HG02642 (cell line): ENCODE data around the gene TRIOBP.
"Not testable (repeated sequence)": the region's sequence is repeated elsewhere in the genome, so short reads cannot be mapped to it uniquely, and the experiment has no call there.

Experiments
- ATAC-seq: cut with Tn5 transposase; IDR thresholded peaks from one replicate; pipeline ENCODE4 v1.9.1; 2021; ENCODE audit warnings: mild to moderate bottlenecking; ENCODE audit not compliant: unreplicated experiment, poor library complexity

The TRIOBP gene

DNA sequence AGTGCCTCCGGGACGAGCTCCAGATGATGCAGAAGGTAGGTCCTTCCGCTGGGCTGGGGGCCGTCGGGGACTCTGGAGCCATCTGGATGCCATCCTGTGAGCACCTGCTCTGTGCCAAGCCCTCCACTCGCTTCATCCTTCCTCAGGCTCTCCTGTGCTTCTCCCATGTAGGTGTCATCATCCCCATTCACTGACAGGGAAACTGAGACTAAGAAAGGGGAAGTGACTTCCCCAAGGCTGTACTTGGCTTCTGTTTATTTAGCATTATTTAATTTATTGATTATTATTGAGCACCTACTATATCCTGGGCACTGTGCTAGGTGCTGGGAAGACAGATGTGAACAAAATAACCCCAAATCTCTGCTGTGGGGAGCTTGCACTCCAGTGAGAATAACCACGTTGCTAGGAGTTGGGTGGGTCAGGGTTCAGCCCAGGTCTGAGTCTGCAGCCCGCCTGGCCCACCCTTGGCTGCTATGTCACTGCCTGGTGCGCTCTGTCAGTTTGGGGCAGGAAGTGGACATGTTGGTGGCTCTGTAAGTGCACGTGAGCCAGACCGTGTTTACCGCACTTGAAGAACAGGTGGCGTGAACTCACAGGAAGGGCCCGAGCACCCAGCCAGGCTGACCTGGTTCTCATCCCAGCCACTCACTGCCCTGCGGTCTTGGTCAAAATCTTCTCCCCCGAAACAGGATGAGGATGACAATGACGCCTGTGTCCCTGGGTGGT lies 75.0 kb downstream of the TRIOBP start:
- no peak for ATAC-seq

DNA sequence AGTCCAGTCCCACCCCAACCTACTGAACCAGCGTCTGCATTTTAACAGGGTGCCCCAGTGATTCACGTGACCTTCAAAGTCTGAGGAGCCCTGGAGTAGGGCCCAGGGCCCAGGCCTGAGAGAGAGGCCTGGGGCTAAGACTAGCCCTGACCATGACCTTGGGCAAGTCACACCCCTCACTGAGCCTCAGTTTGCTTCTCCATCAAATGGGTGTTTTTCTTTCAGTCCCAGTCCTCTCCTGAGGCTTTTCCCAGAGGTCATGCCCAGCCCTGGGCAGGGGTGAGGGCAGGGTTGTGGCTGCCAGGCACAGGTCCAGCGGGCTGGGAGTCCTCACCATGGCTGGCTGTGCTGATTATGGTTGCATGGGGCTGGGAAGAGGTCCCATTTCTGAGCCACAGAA lies 77.9 kb downstream of the TRIOBP start:
- no peak for ATAC-seq

DNA sequence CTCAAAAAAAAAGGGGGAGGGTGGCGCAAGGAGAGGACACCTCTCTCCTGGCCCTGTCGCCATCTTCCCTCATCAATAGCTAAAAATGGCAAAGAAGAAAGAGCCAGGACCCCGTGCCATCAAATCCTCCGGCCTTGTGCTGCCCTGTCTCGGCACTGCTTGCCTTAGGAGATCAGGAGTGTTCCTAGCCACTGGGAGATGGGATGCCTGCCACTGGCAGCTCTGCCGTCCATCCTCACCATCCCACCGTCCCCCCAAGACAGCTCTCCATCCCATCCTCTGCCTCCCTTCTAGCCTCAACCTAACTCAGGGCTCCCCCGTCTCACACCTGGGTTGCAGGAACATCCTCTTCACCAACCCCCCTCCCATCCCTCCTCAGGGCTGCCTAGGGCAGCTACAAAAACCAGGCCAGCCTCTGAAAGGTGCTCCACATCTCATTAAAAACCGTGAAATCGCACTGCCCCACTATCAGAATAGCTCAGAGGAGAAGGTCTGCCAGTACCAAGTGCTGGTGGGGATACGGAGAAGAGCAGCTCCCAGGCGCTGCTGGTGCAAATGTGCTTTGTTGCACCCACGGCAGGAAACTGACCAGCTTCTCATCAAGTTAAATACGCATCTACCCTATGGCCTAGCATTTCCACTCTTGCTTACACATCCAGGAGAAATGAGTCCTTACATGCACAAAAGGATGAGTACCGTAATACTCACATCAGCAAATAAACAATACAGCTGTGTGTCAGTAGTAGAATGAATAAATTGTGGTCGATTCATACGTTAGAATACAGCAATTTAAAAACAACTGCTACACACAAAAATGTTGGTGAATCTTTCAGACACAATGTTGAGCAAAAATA lies 79.2 kb downstream of the TRIOBP start:
- no peak for ATAC-seq

DNA sequence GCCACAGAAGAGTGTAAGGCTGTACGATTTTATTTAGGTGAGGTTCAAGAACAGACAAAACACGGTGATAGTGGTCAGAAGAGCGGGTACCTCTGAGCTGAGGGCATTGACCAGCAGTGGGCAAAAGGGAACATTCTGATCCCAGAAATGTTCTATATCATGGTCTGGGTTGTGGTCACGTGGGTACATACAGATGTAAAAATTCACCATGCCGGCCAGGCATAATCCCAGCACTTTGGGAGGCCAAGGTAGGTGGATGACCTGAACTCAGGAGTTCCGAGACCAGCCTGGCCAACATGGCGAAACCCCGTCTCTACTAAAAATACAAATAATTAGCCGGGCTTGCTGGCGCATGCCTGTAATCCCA lies 79.8 kb downstream of the TRIOBP start:
- no peak for ATAC-seq

DNA sequence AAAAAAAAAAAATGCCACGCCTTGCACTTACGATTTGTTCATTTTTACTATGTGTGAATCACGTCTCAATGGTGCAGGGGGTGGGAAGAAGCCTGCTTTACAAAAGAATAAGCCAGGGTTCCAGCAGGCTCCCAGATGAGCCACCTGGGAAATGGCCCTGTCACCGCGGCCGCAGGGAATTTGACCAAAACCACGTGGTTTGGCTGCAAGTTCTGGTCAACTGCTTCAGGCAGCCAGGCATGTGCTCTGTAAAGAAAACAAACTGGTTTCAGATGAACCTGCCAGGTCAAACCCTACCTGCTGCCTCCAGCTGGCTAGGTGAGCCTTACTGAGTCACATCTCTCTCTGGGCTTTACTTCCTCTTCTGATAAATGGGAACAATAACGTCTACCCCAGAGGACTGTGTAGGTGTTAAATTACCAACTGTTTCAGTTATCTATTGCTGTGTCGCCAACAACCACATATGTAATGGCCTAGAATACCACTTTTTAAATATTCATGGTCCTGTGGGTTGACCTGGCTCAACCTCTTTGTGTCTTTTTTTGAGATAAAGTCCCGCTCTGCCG lies 80.4 kb downstream of the TRIOBP start:
- ATAC-seq: no peak

DNA sequence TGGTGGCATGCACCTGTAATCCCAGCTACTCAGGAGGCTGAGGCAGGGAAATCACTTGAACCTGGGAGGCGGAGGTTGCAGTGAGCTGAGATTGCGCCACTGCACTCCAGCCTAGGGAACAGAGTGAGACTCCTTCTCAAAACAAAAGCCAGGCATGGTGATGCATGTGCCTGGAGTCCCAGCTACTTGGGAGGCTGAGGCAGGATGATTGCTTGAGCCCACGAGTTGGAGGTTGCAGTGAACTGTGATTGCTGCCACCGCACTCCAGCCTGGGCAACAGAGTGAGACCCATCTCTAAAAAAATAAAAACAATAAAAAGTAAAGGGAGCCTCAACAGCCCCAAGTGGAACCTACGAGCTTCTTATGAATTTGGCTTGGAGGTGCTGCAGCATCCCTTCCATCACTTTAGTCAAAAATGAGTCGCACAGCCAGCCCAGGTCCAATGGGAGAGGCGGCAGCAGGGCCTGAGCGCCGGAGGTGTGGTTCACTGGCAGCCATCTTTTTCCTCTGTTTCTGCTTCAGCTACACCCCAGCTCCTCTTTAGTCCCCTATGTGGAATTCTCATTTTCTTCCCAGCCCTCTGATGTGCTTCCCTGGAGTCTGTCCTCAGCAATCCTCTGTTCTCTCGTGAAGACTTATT lies 81.6 kb downstream of the TRIOBP start:
- ATAC-seq: no peak

DNA sequence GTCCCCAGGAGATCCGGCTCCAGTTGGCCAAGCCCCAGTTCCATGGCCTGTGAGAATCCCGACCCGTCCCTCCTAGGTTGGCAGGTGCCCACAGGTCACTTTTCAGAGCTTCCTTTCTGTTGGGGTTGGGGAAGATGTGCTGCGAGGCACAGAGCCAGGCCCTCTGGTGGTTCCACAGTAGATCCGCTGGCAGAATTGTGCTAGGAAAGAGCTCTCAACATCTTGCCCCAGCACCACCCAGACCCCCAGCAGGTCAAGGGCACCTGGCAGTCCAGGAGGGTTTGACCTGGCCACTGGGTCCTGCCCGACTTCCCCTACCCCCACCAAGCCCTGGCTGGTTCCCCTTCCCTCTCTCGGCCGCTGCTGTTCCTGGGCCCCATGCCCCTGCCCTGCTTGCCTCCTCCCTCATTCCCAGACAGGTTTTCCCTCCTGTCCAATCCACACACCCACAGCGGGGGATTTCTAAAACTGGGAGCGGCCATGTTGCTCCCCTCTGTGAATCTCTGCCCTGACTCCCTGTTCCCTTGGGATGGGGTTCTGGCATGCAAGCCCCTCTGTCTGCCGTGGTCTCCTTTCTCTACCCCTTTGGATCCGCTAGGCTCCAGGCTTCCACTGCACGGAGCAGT lies 84.7 kb downstream of the TRIOBP start:
- no peak for ATAC-seq

DNA sequence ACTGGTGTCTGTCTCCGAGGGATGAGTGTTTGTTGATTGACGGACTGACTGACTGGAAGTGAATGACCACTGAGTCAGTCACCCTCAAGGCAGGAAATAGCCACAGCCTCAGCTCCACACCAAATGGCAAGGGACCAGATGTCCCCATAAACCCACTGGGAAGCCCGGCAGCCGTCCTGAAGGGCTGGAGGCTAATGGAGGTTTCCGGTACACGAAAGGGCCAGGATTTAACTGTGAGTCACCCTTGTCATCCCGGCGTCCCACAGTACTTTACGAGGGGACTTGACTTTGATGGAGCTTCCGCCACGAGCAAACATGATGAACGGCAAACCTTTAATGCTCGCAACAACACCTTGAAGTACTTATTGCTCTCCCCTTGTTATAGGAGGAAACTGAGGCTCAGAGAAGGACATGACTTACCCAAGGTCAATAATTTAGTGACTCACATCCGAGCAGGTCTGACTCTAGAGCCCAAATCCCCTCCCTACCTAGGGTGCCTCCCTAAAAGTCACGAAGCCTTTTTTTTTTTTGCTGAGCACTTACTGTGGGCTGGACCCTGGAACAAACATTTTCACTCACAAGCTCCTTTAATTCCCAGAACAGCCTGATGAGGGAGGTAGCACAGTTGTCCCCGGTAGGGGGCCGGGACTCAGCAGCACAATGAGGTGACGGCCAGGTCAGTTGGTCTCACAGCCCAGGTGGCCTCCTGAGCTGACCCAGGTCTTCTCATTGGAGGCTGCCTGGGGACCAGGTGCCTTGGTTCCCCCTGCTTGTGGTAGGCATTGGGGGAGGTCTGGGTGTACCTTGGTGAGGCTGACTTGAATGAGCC lies 85.7 kb downstream of the TRIOBP start:
- no peak for ATAC-seq

DNA sequence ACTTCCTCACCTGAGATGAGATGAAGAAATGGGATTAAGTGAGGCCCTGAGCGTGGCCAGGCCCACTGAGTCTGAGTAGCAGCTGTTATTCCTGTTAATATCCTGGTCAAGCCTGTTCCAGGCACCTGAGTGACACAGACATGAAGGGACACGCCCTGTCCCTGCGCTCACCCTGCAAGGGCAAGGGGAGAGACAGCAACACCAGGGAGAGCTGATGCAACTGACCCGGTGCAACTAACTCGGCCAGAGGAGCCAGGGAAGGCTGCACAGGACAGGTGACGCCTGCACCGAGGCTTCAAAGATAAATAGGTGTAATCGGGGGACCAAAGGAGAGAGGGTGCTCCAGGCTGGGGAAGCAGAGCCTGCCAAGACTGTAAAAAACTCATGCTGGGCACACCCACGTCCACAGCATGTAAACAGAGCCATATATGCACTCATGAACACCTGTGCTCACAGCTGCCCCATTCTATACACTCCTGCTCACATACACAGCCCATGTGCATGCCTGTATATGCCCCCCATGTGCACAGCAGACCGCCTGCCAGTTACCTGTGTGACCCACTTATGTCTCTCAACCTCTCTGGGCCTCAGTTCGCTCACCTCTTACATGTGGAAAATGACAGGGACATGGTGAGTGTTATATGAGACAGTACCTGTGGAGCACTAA lies 88.1 kb downstream of the TRIOBP start:
- ATAC-seq: no peak

DNA sequence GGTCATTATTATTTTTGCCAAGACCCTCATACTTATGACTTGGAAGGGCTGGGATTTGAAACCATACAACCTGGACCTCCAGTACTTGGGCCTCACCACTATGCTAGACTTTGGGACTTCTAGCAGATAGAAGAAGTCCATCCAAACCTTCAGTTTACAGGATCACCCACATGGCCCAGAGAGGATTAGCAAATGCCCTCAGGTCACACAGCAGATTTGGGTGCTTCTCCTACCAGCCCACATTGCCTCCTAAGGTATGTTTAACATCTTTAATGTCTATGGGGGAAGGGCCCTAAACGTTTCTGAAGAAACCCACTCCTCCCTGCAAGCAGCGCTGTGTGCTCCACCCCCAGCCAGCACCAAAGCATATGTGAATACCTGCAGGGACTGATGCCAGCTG lies 93.4 kb downstream of the TRIOBP start:
- no peak for ATAC-seq

DNA sequence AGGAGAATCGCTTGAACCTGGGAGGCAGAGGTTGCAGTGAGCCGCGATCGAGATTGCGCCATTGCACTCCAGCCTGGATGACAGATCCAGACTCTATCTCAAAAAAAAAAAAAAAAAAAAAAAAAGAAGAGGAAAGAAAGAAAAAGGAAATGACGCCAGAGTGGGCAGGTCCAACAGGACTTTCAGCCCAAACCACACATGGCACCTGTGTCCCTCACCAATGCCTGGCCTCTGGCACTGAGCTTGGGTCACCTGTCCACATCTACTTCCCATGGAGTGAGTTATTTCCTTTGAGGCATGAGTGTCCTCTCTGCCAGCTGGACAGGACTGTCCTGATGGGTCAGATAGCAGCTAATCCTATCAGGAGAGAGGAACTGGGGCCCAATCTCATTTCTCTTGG lies 95.6 kb downstream of the TRIOBP start:
- ATAC-seq: no peak

DNA sequence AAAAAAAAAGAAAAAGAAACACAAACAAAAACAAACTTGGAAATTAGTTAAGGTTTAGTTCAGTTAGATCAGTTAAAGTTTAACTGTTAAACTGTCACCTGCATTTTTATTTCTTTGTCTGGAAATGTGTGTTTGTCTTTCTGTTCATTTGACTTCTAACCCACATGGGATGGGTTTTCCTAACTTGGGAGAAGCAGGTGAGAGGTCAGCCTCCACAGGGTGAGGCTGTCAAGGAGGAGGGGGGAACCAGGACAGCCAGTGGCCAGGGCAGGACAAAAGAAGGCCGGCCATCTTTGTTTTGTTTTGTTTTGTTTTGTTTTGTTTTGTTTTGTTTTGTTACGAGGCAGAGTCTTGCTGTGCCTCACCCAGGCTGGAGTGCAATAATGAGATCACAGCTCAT lies 97.5 kb downstream of the TRIOBP start:
- ATAC-seq: no peak

DNA sequence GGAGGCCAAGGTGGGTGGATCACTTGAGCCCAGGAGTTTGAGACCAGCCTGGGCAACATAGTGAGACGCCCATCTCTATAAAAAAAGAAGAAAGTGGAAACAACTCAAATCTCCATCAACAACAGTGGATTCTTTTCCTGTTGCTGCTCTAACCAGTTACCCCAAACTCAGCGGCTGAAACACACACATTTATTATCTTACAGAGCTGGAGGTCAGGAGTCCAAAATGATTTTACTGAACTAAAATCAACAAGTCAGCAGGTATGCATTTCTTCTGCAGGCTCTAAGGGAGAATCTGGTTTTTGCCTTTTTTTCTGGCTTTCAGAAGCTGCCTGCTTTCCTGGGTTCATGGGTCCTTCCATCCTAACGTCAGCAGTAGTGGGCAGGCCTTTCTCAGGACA lies 99.2 kb downstream of the TRIOBP start:
- ATAC-seq: no peak

DNA sequence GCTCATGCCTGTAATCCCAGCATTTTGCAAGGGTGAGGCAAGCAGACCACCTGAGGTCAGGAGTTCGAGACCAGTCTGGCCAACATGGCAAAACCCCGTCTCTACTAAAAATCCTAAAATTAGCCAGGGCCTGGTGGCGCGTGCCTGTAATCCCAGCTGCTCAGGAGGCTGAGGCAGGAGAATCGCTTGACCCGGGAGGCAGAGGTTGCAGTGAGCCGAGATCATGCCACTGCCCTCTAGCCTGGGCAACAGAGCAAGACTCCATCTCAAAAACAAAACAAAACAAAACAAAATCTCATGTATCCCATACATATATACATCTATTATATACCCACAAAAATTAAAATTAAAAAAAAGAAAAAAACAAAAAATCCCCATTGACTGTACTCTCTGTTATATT lies 100.4 kb downstream of the TRIOBP start:
- ATAC-seq: not testable (repeated sequence)

DNA sequence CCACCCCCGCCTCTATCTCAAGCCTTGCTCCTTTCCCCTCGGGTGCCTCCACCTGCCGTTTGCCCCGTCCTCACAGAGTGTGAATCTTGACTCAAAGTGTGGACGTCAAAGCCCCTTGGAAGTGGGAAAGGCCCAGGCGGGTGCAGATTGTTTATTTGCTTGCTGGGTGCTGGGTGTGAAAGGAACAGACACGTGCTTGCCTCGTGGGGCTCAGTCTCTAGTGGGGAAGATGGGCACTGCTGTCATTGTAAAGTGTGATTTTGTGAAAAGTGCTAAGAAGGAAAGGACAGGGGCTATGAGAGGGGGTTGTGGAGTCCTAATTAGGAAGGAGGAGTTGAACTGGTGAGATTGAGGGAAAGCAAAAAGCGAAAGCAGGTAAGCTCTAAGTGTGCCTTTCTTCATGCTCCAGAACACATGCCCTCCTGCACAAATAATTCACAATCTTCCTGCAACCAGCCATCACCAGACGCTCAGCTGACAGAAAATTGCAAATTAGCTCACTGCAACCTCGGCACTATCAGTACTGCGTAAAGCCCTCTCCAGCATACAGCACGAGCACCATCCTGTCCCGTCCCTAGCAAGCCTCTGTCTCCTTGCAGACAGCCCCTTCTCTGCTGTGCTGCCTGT lies 101.1 kb downstream of the TRIOBP start:
- ATAC-seq: no peak

DNA sequence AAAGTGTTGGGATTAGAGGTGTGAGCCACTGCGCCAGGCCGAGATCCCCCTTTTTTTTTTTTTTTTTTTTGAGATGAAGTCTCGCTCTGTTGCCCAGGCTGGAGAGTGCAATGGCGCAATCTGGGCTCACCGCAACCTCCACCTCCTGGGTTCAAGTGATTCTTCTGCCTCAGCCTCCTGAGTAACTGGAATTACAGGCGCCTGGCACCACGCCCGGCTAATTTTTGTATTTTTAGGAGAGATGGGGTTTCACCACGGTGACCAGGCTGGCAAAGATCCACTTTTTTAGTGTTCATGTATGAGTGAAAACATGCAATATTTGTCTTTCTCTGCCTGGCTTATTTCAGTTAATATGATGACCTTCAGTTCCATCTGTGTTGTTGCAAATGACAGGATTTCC lies 103.1 kb downstream of the TRIOBP start:
- ATAC-seq: not testable (repeated sequence)

DNA sequence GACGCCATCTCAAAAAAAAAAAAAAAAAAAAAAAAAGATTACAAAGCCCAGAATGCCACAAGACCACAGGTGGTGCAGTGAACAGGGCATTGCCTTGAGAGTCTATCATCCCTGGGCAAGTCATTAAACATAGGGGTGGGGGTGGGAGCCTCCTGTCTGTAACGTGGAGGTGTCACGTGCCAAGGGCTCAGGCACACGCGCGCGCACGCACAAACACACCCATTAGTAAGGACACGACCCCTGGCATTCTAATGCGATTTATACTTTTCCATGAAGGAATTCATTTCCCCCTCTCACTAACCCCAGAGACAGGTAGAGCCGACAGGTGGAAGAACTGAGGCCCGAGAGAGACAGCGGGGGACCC lies 105.1 kb downstream of the TRIOBP start:
- no peak for ATAC-seq

DNA sequence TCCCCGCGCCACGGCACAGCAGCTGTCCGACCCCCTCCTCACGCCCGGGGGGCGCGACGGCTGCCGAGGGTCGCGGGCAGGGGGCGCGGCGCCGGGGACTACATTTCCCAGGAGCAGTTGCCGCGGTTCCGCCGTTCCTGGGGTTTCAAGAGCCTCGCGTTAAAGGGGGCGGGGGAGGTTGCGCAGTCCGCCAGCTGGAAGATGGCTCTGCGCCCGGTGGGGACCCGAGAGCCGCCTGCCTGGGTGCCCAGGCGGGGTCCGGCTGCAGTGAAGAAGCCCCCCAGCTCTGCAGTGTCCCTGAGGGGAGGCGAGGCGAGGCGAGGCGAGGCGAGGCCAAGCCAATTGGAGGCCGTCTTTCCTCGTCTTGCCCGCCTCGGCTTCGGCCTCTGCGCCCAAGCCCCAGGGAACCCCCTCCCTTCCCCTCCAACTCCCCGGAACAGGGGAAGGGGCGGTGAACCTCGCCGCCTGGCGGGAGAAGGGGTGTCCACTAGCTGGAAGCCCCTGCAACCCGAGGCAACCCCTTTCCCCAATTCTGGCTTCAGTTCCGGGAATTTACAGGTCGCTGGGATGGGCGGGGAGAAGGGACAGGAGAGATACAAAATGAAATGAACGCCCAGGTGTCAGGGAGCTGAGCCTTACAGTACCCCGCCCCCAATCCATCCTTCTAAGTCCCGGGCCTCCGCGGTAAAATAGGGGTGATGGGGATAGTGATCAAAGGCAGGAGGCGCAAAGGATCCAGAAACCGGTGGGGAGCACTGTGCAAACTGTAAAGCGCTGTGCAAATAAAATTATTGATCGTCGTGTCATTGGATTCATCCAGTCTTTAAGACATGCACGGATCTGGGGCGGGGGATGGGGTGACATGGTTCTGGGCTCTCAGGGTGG lies 105.7 kb downstream of the TRIOBP start:
- ATAC-seq: no peak
